DMS53 treated with DMSO at 0.1 percent for 48 hours (cell line): ENCODE results near the gene ABHD12.
A peak's percentile ranks its signal among the peaks of the same experiment; 100 is the strongest.

Source experiments
- DNase-seq: peaks from one replicate; lab custom pipeline; 2025; ENCODE audit not compliant: unreplicated experiment; lab: John Stamatoyannopoulos, UW

The ABHD12 gene

GRCh38 chr20:25280051-25280573, 110.5 kb downstream of the ABHD12 start:
- DNase-seq, result peak; percentile 87

GRCh38 chr20:25279403-25279802, 111.2 kb downstream of the ABHD12 start:
- DNase-seq, result no peak

- DNase-seq, result no peak
Measured at GRCh38 chr20:25278636-25279361, 111.8 kb downstream of the ABHD12 start.

GRCh38 chr20:25277941-25278521, 112.6 kb downstream of the ABHD12 start:
- DNase-seq, result no peak

- no peak for DNase-seq
Measured at GRCh38 chr20:25277051-25277801, 113.4 kb downstream of the ABHD12 start.

GRCh38 chr20:25276533-25277050, 114.0 kb downstream of the ABHD12 start:
- DNase-seq, result no peak

GRCh38 chr20:25275813-25276532, 114.7 kb downstream of the ABHD12 start:
- no peak for DNase-seq

- DNase-seq, result no peak
Measured at GRCh38 chr20:25274891-25275812, 115.5 kb downstream of the ABHD12 start.

GRCh38 chr20:25274481-25274880, 116.2 kb downstream of the ABHD12 start:
- DNase-seq, result no peak

GRCh38 chr20:25273541-25274358, 116.9 kb downstream of the ABHD12 start:
- no peak for DNase-seq

GRCh38 chr20:25273046-25273445, 117.6 kb downstream of the ABHD12 start:
- no peak for DNase-seq

GRCh38 chr20:25272223-25273000, 118.2 kb downstream of the ABHD12 start:
- no peak for DNase-seq

- no peak for DNase-seq
Measured at GRCh38 chr20:25271486-25272222, 119.0 kb downstream of the ABHD12 start.

GRCh38 chr20:25270829-25271251, 119.8 kb downstream of the ABHD12 start:
- DNase-seq, result peak; percentile 76

- DNase-seq, result no peak
Measured at GRCh38 chr20:25269833-25270170, 120.8 kb downstream of the ABHD12 start.

GRCh38 chr20:25269057-25269832, 121.4 kb downstream of the ABHD12 start:
- DNase-seq, result no peak
